ENCODE measurements around the gene SCML2.

The SCML2 gene

DNA sequence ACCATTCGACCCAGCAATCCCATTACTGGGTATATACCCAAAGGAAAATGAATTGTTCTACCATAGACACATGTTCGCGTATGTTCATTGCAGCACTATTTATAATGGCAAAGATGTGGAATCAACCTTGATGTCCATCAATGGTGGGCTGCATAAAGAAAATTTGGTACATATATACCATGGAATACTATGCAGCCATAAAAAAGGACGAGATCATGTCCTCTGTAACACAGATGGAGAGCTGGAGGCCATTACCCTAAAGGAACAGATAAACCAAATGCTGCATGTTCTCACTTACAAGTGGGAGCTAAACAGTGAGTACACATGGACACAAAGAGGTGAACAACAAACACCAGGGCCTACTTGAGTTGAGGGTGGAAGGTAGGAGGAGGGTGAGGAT is 45.1 kb downstream of the SCML2 start:
- TF ChIP-seq, protein P1, sequence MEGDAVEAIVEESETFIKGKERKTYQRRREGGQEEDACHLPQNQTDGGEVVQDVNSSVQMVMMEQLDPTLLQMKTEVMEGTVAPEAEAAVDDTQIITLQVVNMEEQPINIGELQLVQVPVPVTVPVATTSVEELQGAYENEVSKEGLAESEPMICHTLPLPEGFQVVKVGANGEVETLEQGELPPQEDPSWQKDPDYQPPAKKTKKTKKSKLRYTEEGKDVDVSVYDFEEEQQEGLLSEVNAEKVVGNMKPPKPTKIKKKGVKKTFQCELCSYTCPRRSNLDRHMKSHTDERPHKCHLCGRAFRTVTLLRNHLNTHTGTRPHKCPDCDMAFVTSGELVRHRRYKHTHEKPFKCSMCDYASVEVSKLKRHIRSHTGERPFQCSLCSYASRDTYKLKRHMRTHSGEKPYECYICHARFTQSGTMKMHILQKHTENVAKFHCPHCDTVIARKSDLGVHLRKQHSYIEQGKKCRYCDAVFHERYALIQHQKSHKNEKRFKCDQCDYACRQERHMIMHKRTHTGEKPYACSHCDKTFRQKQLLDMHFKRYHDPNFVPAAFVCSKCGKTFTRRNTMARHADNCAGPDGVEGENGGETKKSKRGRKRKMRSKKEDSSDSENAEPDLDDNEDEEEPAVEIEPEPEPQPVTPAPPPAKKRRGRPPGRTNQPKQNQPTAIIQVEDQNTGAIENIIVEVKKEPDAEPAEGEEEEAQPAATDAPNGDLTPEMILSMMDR (conservative IDR thresholded peaks at IDR 0.05; ENCODE audit: low read depth, low read length) = no peak
- H2AFZ ChIP-seq (ENCODE audit: low read depth) = no peak overlapping the region
- H3K9ac ChIP-seq = no peak overlapping the region
- H3K4me3 ChIP-seq (IDR thresholded peaks at IDR 0.05; ENCODE audit: insufficient read depth, low read depth, low read length) = no peak overlapping the region
- no peaks in the 10 kb centered on the region for H3K27me3 ChIP-seq (ENCODE audit: insufficient read depth, low read depth)
- no peak overlapping the region for H3K4me2 ChIP-seq
- H3K4me1 ChIP-seq (ENCODE audit: low read depth, poor library complexity, severe bottlenecking) = peaks cover 8% of the 10 kb centered on the region
- no peaks in the 10 kb centered on the region for H3K79me2 ChIP-seq (ENCODE audit: insufficient read depth, low read depth)
- H3K27ac ChIP-seq = no peak overlapping the region
- no peaks in the 10 kb centered on the region for H3K36me3 ChIP-seq (ENCODE audit: insufficient read depth)
- H4K20me1 ChIP-seq (ENCODE audit: insufficient read depth) = no peaks in the 10 kb centered on the region

DNA sequence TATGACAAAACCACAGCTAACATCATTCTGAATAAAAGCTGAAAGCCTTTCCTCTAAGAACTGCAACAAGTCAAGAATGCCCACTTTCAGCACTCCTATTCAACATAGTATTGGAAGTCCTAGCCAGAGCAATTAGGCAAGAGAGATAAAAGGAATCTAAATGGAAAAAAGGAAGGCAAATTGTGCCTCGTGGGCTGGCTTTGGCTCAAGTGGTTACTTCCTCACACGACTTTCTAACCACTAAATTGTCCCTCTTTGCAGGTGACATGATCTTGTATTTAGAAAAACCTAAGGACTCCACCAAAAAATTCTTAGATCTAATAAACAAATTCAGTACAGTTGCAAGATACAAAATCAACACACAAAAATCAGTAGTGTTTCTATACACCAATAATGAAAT is 57.2 kb downstream of the SCML2 start:
- TF ChIP-seq, protein P1 (conservative IDR thresholded peaks at IDR 0.05; ENCODE audit: low read depth, low read length) = no peak
- Histone ChIP-seq H2AFZ (ENCODE audit: low read depth) (no peak overlapping the region), H3K27ac (no peak overlapping the region), H4K20me1 (ENCODE audit: insufficient read depth) (no peaks in the 10 kb centered on the region), H3K79me2 (ENCODE audit: insufficient read depth, low read depth) (no peaks in the 10 kb centered on the region), H3K4me1 (ENCODE audit: low read depth, poor library complexity, severe bottlenecking) (peaks cover 5% of the 10 kb centered on the region), H3K27me3 (ENCODE audit: insufficient read depth, low read depth) (no peaks in the 10 kb centered on the region), H3K4me2 (no peak overlapping the region), H3K36me3 (ENCODE audit: insufficient read depth) (no peaks in the 10 kb centered on the region), H3K9ac (no peak overlapping the region), H3K4me3 (IDR thresholded peaks at IDR 0.05; ENCODE audit: insufficient read depth, low read depth, low read length) (no peak overlapping the region)

DNA sequence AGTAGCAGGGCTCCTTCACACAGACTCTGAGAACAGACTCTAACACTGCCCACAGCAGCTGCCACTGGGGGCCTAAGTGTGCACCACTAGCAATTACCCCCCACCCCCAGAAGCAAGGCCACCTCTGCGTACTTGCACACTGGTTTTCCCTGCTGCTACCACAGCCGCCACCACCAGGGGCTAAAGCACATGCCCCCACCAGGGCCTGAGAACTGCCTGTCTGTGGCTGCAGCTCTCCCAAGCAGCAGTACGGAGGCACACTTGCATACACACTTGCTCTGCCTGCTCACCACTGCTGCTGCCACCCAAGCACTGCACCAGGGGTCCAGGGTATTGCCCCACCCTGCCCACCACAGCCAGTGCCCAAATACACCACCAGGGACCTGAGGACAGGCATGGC is 59.6 kb downstream of the SCML2 start:
- Histone ChIP-seq H3K79me2 (ENCODE audit: insufficient read depth, low read depth) (no peaks in the 10 kb centered on the region), H3K36me3 (ENCODE audit: insufficient read depth) (no peaks in the 10 kb centered on the region), H2AFZ (ENCODE audit: low read depth) (no peak overlapping the region), H3K27me3 (ENCODE audit: insufficient read depth, low read depth) (no peaks in the 10 kb centered on the region), H3K4me2 (no peak overlapping the region), H3K9ac (no peak overlapping the region), H3K27ac (no peak overlapping the region), H3K4me3 (IDR thresholded peaks at IDR 0.05; ENCODE audit: insufficient read depth, low read depth, low read length) (no peak overlapping the region), H3K4me1 (ENCODE audit: low read depth, poor library complexity, severe bottlenecking) (peaks cover 5% of the 10 kb centered on the region), H4K20me1 (ENCODE audit: insufficient read depth) (no peaks in the 10 kb centered on the region)
- TF ChIP-seq, protein P1 (conservative IDR thresholded peaks at IDR 0.05; ENCODE audit: low read depth, low read length) = no peak

DNA sequence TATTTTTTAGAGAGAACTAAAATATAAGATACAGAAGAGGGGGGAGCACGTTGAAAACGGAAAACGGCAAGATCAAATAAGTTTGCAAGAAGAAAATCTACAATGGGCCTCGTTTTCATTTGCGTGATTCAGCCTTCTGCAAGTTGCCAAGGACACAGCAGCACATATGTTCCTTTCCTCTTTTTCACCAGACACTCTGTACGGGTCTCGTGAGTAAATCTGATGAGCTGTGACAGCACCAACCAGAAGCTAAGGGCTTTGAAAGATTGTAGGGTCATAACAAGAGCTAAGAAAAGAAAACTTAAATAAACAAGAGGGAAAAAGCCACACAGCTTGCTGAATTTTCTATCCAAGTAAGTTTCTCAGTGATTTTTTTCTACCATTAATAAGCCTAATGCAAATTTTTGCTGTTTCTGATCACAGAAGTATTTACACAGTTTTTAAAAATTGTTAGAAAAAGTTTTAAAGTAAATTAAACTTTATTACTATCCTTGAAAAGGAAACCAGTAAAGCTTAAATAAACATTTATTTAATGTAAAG is 63.4 kb downstream of the SCML2 start:
- Histone ChIP-seq H3K79me2 (ENCODE audit: insufficient read depth, low read depth) (no peaks in the 10 kb centered on the region), H3K27ac (no peak overlapping the region), H2AFZ (ENCODE audit: low read depth) (no peak overlapping the region), H3K9ac (no peak overlapping the region), H3K36me3 (ENCODE audit: insufficient read depth) (no peaks in the 10 kb centered on the region), H3K4me3 (IDR thresholded peaks at IDR 0.05; ENCODE audit: insufficient read depth, low read depth, low read length) (no peak overlapping the region), H3K27me3 (ENCODE audit: insufficient read depth, low read depth) (no peaks in the 10 kb centered on the region), H3K4me2 (no peak overlapping the region), H4K20me1 (ENCODE audit: insufficient read depth) (no peaks in the 10 kb centered on the region), H3K4me1 (ENCODE audit: low read depth, poor library complexity, severe bottlenecking) (no peaks in the 10 kb centered on the region)
- TF ChIP-seq, protein P1 (conservative IDR thresholded peaks at IDR 0.05; ENCODE audit: low read depth, low read length) = no peak
